HEK293 (cell line): Measurements from ENCODE around the gene ZG16.
"Not testable (repeated sequence)": the region's sequence is repeated elsewhere in the genome, so short reads cannot be mapped to it uniquely, and the experiment has no call there.

Experiments used
- HIC1 ChIP-seq: fragments of 450-650 bp; formaldehyde crosslinking; IDR thresholded peaks from 2 replicates; pipeline ENCODE4 v1.5.1; 2016; ENCODE audit warnings: missing biosample characterization, missing genetic modification characterization
- HOXD13 ChIP-seq: sonication (generic); formaldehyde crosslinking; IDR thresholded peaks from 2 replicates; pipeline ENCODE4 v1.8.0; 2022; ENCODE audit warnings: missing genetic modification reagents, borderline replicate concordance
- ZBTB17 ChIP-seq: fragments of 450-650 bp; formaldehyde crosslinking; IDR thresholded peaks from 2 replicates; pipeline ENCODE4 v1.5.1; 2016; ENCODE audit warnings: missing biosample characterization, missing genetic modification characterization

DNA sequence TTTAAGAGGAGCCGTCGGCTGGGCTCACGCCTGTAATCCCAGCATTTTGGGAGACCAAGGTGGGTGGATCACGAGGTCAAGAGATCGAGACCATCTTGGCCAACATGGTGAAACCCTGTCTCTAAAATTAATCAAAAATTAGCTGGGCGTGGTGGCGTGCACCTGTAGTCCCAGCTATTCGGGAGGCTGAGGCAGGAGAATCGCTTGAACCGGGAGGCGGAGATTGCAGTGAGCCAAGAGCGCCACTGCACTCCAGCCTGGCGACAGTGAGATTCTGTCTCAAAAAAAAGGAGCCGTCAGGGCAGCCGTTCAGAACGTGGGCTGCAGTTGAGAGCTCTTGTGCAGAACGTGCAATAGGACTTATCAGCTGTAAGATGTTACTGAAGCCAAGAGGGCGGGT is 15.1 kb downstream of the ZG16 start:
- TF ChIP-seq HIC1 (tag by site-specific recombination); HOXD13 (CRISPR knock-in tag); ZBTB17 (tag by site-specific recombination): not testable (repeated sequence)
